Measurements from ENCODE around the gene PNPLA6.

- TF ChIP-seq GATA1 (IDR thresholded peaks at IDR 0.05; ENCODE audit: low read depth, low read length) (no peak), POLR2A (IDR thresholded peaks at IDR 0.05; ENCODE audit: low read length) (no peak)
Measured at GRCh38 chr19:7522923-7523667, 12.4 kb upstream of the PNPLA6 start.
